ENCODE results near the gene UGT2B17.
"Not testable (repeated sequence)": the region's sequence is repeated elsewhere in the genome, so short reads cannot be mapped to it uniquely, and the experiment has no call there.

Gene UGT2B17

DNA sequence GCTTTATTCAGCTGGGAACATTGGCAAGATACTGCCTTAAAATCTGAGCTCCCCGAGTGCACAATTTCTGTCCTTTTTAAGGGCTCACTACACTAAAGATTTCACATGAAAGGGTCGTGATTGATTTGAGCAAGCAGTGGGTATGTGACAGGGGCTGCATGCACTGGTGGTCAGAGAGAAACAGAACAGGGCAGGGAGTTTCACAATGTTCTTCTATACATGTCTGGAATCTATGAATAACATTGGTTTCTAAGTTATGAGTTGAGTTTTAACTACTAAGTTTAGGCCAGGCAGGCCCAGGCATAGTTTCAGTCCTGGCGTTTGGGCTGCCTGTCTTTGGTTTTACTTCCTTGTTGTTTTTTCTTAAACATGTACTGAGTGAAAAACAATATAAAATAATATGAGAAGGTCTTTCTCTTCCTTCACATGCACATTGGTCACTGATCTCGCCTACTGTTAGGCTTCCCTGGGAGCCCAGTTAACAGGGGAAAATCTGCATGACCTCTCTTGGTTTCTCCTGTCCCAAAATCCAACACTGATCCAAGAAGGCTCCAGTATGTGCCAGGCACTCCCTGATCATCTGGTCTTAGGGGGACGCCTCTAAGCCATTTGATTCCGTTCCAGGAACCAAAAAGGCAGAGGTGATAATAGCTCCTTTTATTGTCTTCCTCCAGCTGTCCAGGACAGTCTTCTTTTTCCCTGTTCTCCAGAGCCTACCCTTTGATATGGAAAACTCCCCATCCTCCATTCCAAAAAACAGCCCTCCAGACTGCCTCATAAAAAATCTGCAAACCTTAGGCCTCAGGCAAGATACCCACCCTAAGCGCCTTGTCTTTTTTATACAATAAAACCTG, at the start of gene UGT2B17:
UGT2B17 (minus strand) TSS at position 51 of the 854 bp plus-strand sequence. CDS start 7,838 bp downstream, outside the sequence.
- no peak for DNase-seq

DNA sequence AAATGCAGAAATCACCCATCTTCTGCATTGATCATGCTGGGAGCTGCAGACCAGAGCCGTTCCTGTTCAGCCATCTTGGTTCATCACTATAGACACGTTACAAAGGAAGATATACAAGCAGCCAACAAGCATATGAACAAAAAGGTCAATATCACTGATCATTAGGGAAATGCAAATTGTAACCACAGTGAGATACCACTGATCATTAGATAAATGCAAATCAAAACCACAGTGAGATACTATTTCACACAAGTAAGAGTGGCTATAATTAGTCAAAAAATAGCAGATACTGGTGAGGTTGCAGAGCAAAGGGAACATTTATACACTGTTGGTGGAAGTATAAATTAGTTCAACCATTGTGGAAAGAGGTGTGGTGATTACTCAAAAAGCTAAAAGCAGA, 46.6 kb upstream of the UGT2B17 start:
- DNase-seq: not testable (repeated sequence)

DNA sequence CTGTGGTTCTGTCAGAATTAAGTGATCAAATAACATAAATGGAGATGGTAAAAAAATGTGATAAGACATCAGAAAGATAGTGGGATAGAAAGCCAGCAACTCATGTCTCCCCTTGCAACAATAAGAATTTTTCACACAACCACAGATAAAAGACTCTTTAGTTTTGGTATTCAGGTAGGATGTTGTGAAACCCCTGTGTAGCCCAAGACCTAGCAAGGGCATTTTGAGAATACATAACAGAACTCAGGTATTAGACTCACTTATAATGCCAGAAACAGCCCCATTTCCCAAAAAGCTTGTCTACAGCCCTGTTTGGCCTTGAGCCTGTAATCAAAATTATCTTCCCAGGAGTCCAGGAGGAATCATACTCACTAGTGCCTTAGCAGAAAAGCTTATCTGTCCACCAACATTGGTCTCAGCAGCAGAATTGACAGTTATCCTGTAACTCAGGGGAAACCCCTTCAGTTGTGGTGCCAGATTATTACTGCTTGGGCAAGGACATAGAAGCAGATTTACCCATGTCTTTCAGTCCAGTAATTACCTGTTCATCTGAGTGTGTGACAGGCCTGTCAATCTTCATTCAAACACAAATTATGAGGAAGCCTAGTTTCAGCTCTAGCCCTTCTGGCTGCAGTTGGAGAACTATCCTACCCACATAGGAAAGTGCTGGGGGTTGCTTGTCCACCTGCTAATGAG, 41.0 kb upstream of the UGT2B17 start:
- DNase-seq: no peak

DNA sequence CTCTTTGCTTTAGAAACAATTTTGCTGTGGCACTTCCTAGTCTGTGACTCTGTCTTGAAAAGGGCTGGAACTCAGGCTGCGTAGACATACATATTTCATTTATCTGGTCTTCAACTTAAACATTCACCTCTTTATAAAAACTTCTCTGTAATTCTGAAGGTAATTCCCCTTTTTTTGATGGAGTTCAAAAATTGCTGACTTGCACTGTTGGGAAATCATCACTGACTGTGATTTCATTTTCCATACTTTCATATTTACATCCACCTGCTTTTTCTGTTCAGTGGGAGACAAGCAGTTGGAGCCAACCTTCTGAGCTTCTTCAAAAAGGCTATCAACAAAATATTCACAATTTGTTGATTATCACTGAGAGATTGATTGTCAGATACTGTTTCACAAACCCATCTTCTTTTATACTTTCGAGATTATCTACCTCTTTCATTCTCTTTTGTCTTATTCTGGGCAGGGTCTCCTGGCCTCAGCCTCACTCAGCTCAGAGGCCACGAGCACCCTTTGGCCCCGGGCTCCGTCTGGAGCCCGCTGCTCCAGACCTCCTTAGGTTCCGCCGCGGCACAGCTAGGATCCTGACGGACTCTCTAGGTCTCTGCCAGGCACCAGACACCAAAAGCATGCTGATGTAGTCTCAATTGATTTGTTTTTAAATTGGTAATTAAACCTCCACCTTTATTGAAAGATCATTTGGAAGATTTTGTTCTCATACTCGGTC, 39.7 kb upstream of the UGT2B17 start:
- DNase-seq: no peak

DNA sequence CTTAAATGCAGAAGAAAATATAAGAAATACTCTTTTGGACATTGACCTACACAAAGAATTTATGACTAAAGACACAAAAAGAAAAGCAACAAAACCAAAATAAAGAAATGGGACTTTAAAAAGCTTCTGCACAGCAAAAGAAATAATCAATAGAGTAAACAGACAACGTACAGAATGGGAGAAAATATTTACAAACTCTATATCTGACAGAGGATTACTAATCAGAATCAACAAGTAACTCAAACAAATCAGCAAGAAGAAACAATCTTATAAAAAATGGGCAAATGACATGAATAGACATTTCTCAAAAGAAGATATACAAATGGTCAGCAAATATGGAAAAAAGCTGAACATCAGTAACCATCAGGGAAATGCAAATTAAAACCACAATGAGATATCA, 37.6 kb upstream of the UGT2B17 start:
- no peak for DNase-seq

DNA sequence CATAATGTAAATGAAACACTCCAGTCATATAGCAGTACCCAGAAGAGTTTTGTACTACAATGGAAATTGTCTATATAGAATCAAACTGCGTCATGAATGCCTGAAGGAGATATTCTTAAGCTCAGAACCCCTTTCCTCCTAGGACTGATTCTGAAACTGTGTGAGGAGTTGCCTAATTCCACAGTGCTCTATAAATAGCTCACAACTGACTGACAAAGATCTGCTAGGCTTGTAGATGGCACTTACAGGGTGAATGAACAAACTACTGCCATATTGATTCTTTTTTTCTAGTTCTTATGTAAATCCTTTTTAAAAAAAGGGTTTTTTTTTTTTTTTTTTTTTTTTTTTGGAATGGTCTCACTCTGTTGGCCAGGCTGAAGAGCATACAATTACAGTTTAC, 30.1 kb upstream of the UGT2B17 start:
- DNase-seq: no peak

- DNase-seq: no peak
Observed at GRCh38 chr4:68599150-68599549, 23.0 kb upstream of the UGT2B17 start.

DNA sequence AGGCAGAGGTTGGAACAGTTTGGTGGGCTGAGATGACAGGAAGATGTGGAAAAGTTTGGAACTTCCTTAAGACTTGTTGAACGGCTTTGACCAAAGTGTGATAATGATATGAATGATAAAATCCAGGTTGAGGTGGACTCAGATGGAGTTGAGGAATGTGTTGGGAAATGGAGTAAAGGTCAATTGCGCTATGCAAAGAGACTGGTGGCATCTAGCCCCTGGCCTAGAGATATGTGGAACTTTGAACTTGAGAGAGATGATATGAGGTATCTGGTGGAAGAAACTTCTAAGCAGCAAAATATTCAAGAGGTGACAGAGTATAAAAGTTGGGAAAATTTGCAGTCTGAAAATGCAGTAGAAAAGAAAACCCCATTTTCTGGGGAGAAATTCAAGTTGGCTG, 21.4 kb upstream of the UGT2B17 start:
- no peak for DNase-seq

DNA sequence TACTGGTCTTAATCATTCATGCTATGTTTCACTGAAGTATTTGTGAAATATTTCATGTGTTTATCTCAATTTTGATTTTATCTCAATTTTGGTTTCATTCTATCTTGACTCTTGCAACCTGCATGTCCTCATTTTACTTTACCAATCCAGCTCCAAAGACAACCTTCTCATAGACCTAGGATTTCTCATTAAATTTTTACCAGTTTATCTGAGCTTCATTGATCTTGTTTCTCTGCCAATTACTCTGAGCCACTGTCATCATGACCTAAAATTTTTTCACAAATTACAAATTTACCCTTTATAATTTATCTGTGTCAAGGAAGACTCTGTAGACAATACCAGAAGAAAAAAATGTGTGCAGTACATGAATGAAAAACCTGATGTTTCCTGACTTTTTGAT, 18.6 kb upstream of the UGT2B17 start:
- no peak for DNase-seq

GRCh38 chr4:68593112-68593511, 17.0 kb upstream of the UGT2B17 start:
- no peak for DNase-seq

GRCh38 chr4:68592673-68593072, 16.6 kb upstream of the UGT2B17 start:
- no peak for DNase-seq

GRCh38 chr4:68591204-68591603, 15.1 kb upstream of the UGT2B17 start:
- DNase-seq: no peak

DNA sequence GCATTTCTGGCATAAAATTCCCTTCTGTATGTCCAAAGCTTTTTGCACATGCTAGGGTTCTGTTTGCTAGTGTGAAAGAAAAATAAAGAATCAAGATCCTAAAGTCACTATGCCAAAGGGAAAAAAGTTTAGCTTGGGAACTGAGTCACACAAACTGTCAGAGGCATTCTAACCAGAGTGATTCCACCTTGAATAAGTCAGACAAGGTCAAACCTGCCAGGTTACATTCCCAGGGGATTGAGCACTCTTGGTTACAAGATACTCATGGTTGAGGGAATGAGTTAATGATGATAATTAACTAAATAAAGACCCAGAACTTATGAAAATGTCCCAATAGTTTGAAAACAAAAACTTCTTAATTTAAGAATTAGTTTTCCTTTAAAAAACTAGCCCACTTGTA, 13.7 kb upstream of the UGT2B17 start:
- DNase-seq: no peak

DNA sequence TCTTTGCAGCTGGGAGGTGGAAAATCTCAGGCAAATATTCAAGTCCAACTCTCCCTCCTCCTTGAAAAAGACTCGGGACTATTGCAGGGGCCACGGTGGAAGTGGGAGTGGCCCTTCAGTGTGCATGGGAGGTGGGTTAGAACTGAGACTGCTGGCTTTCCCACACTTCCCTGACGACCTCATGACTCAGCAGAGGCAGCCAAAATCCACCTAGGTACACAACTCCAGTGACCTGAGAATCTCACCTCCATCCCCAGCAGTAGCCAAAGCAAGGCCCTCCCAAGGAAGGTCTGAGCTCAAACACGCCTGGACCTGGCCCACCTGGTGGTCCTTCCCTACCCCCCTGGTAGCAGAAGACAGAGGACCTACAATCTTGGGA, 6.2 kb upstream of the UGT2B17 start:
- no peak for DNase-seq

- DNase-seq: no peak
Observed at GRCh38 chr4:68581383-68582338, 5.5 kb upstream of the UGT2B17 start.

DNA sequence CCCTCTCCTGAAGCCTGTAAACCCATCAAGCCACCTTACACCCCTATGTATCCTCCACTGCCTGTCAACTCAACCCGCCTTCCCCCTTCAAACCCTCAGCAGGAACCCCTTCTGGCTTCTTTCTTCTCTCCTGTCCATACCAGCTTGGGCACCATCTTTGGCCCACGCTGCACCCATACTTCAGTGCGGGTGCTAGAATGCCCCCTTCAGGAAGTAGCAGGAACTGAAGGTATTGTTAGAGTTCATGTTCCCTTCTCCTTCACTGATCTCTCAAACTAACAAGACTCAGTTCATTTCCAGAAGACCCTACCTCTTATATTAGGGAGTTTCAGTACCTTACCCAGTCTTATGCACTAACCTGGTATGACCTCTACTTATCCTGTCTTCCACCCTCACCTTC, 1.5 kb upstream of the UGT2B17 start:
- DNase-seq: no peak

- not testable (repeated sequence) for DNase-seq
Observed at GRCh38 chr4:68575636-68576035, 486 bp downstream of the UGT2B17 start.

DNA sequence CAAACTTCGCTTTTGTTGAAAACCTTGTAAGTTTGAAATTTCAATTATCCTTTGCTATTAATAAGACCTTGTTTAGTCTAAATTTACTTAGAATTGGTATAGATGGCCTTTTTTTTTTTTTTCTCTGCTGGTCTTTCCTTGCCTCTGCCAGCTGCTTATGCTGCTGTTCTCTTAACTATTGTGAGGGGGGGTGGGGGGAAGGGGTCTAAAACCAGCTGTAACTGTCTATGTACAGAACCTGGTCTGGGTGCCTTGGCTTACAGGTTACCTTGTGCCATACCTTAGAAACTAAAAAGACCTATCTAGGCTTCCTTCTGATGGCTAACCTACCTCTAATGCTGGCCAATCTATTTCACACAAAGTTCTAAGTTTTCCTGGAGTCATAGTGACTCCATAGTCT, 1.0 kb downstream of the UGT2B17 start:
- no peak for DNase-seq

- DNase-seq: no peak
Observed at GRCh38 chr4:68572653-68573170, 3.4 kb downstream of the UGT2B17 start.

DNA sequence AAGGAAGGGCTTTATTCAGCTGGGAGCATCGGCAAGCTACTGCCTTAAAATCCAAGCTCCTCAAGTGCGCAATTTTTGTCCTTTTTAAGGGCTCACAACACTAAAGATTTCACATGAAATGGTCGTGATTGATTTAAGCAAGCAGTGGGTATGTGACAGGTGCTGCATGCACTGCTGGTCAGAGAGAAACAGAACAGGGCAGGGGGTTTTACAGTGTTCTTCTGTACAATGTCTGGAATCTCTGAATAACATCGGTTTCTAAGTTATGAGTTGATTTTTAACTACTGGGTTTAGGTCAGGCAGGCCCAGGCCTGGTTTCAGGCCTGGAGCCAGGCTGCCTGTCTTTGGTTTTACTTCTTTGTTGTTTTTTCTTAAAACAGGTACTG, 6.0 kb downstream of the UGT2B17 start:
- DNase-seq: no peak

DNA sequence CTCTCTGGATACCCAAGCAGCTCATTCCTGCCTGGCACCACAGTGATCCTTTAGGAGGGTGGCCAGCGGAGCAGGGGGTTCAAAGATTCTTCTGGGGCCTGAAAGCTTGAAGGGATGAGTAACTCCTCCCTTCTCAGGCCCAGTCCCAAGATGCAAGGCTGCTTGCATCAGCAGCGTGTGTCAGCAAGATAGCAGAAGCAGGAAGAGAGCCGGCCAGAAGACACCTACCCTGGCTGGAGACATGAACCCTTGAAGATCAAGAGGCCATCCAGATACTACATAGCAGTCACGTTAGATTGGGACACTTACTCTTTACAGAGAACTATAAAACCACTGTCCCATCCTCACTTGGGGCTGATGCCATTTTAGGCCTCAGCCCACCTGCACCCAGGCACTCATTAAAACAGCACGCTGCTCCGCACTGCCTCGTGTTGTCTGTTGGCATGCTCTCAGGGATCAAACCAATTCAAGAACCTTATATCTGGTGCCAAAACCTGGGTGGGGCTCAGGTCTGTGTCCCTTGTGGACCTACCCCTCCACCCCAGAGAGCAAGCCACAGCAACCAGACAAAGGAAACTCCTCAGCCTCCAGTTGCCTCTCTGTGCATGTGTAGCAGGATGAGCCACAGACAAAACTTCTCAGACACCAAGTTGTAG, 6.5 kb downstream of the UGT2B17 start:
- no peak for DNase-seq

- not testable (repeated sequence) for DNase-seq
Observed at GRCh38 chr4:68569036-68569435, 7.1 kb downstream of the UGT2B17 start.
